ENCODE measurements around the gene PLEKHJ1.

Gene PLEKHJ1

DNA sequence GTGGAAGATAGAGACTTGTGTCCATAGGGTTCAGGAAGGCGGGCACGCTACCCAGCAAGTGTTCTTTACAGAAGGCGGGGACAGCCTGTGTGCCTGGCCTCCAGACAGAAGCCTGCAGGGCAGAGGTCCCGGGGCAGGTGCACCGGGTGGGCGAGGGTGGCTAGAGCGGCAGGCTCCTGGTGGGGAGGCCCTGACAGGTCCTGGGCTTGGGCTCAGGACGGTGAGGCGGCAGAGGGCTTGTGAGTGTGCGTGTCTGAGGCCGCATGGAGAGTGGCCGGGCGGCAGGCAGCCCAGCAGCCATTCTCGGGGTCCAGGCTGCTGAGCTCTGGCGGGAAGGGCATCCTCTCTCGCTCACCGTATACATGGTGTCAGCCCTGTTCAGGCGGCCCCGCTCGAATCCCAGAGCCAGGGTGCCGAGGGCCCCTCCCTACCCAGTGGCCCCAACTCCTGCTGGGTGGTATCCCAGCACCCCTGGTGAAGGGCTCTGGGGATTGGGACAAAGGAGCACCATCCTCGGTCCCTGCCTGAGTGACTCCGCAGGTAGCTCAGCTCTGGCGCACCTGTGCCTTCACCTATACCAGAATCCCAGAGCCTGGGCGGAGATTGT lies 10.0 kb upstream of the PLEKHJ1 start:
- DNase-seq (ENCODE audit: extremely low read depth, low read depth), result no peak
- TF ChIP-seq, protein P1, sequence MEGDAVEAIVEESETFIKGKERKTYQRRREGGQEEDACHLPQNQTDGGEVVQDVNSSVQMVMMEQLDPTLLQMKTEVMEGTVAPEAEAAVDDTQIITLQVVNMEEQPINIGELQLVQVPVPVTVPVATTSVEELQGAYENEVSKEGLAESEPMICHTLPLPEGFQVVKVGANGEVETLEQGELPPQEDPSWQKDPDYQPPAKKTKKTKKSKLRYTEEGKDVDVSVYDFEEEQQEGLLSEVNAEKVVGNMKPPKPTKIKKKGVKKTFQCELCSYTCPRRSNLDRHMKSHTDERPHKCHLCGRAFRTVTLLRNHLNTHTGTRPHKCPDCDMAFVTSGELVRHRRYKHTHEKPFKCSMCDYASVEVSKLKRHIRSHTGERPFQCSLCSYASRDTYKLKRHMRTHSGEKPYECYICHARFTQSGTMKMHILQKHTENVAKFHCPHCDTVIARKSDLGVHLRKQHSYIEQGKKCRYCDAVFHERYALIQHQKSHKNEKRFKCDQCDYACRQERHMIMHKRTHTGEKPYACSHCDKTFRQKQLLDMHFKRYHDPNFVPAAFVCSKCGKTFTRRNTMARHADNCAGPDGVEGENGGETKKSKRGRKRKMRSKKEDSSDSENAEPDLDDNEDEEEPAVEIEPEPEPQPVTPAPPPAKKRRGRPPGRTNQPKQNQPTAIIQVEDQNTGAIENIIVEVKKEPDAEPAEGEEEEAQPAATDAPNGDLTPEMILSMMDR (IDR thresholded peaks at IDR 0.05; ENCODE audit: low read depth, low read length), result no peak

DNA sequence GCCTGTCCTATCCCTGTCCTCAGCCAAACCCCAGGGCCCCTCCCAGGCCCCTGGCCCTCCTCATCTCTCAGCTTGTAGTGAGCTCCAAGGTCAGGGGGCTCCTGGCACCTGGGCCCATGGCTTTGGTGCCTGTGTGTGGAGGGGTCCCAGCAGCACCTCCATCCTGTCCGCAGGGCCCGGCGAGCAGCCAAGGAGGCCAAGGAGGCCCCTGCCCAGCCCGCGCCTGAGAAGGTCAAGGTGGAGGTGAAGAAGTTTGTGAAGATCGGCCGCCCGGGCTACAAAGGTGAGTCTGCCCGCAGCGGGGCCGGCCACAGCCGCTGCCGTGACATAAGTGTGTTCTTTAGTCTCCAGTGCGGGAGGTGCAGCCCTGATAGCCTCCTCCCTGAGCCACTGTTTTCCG lies 9.1 kb upstream of the PLEKHJ1 start:
- TF ChIP-seq, protein P1 (IDR thresholded peaks at IDR 0.05; ENCODE audit: low read depth, low read length), result no peak
- DNase-seq (ENCODE audit: extremely low read depth, low read depth), result no peak

DNA sequence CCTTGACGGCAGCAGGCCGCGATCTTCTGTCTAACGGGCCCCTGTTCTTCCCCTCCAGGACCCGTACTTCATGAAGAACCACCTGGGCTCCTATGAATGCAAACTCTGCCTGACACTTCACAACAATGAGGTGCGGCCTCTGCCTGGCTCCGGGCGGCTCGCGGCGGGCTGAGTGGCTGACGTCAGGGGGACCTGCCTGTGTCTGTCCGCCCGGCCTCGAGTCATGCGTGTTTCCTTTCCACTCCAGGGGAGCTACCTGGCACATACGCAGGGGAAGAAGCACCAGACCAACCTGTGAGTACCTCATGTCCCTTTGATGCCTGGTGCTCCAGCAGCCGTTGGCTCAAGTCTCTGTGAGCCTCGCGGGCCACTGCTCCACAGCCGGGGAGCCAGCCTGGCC lies 8.4 kb upstream of the PLEKHJ1 start:
- DNase-seq (ENCODE audit: extremely low read depth, low read depth), result no peak

DNA sequence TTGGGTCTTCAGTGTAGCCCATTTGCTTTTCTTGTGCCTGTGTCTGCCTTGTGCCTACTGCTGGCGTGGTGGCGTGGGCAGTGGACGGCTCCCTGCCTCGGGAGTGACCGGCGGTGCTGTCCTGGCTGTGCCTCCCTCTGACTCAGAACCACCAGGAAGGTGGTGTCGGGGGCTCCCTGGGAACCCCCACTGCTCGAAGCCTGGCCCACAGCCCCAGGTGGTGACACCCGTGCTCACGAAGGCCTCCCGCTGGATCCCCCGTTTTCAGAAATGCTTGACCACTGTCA lies 7.9 kb upstream of the PLEKHJ1 start:
- TF ChIP-seq, protein P1 (IDR thresholded peaks at IDR 0.05; ENCODE audit: low read depth, low read length), result no peak
- no peak for DNase-seq (ENCODE audit: extremely low read depth, low read depth)

More for the DNA sequence above, 8.4 kb upstream of the PLEKHJ1 start:
- TF ChIP-seq, protein P1 (IDR thresholded peaks at IDR 0.05; ENCODE audit: low read depth, low read length), result no peak

DNA sequence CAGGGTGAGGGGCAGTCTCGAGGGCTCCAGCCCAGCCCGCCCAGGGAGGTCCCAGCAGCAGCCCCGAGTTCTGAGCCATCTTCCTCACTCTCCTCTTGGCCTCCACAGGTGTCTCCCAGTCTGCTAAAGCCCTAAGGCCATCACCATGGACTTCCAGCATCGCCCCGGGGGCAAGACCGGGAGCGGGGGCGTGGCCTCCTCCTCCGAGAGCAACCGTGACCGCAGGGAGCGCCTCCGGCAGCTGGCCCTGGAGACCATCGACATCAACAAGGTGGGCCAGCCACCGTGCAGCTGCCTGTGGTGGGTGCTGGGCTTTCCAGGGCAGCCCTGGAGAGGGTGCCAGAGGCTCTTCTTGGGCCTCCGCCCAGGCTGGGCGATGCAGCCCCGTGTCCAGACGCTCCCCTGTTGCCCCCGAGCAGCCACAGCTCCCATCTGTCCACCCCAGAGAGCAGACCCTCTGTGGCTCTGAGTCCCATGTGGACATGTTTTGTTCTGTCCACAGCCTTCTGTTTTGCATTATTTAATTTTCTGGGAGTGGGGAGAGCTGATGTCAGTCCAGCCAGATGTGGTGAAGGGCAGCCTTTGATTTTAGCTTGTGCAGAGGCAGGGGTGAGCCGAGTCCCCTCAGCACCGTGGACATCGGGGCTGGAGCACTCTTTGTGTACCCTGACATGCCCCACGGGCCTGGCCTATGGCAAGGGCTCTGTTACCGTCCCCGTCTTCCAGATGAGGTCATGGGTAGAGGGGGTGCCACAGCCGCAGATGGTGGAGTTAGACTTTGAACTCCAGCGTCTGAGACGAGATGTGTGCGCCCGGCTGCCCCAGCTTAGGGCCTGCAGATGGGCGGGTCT lies 7.4 kb upstream of the PLEKHJ1 start:
- DNase-seq (ENCODE audit: extremely low read depth, low read depth), result no peak
- TF ChIP-seq, protein P1 (IDR thresholded peaks at IDR 0.05; ENCODE audit: low read depth, low read length), result no peak

DNA sequence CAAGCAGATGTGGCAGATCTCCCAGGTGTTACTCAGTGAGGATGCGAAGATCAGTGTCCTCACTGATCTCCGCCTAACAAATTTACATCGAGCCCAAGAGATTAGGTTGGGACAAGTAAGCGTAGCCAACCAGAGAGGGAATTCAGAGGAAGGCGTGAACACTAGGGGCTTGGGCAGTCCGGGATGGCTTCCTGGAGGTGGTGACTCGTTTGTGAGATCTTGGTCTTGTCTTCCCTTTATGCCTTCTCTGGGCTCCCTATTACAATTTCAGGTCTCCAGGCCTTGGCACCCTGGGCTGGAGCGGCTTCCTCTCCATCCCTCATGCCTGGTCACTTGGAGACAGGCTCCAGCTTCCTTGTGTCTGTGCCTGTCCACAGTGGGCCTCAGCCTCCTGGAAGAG lies 6.7 kb upstream of the PLEKHJ1 start:
- DNase-seq (ENCODE audit: extremely low read depth, low read depth), result no peak
- TF ChIP-seq, protein P1 (IDR thresholded peaks at IDR 0.05; ENCODE audit: low read depth, low read length), result no peak

DNA sequence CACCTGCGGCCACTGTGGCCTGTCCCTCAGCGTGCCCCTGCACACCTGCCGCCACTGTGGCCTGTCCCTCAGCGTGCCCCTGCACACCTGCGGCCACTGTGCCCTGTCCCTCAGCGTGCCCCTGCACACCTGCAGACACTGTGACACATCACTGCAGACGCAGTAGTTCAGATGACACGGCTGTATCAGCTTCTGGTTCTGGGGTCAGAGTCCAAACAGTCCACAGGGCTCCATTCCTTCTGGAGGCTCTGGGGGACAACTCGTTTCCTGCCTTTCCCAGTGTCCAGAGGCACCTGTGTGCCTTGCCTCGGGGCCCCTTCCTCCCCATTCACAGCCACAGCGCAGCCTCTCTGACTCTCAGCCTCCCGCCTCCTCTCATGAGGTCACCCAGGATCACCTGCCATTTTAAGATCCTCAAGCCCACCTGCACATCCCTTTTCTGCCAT lies 6.0 kb upstream of the PLEKHJ1 start:
- no peak for DNase-seq (ENCODE audit: extremely low read depth, low read depth)
- TF ChIP-seq, protein P1 (IDR thresholded peaks at IDR 0.05; ENCODE audit: low read depth, low read length), result no peak
